Stimulated activated CD4-positive, alpha-beta T cell treated with anti-CD3 and anti-CD28 coated beads, Interleukin-1b, Interleukin-23, amount 100 ng/mL, for 1 hour (primary cell): ENCODE results near the gene PIMREG.
A peak's percentile ranks its signal among the peaks of the same experiment; 100 is the strongest.

Experiments
- DNase-seq, 2 donors: peaks; one replicate each; pipeline ENCODE4 v3.0.0-alpha.2; 2020; ENCODE audit warnings: low read depth in 2 of 2

The PIMREG gene

GRCh38 chr17:6461792-6462524 is 17.7 kb downstream of the PIMREG start:
- no peak for DNase-seq

GRCh38 chr17:6462692-6463091 is 18.4 kb downstream of the PIMREG start:
- DNase-seq = no peak

- no peak for DNase-seq
Observed at GRCh38 chr17:6463616-6464445, 19.6 kb downstream of the PIMREG start.

- DNase-seq = no peak
Observed at GRCh38 chr17:6464446-6465041, 20.3 kb downstream of the PIMREG start.

- DNase-seq = no peak
Observed at GRCh38 chr17:6465206-6466003, 21.1 kb downstream of the PIMREG start.

GRCh38 chr17:6467567-6467966 is 23.3 kb downstream of the PIMREG start:
- DNase-seq = no peak

- DNase-seq = no peak
Observed at GRCh38 chr17:6468051-6468790, 24.0 kb downstream of the PIMREG start.

GRCh38 chr17:6470146-6470718 is 26.0 kb downstream of the PIMREG start:
- no peak for DNase-seq

- DNase-seq = no peak
Observed at GRCh38 chr17:6470751-6471521, 26.7 kb downstream of the PIMREG start.

- DNase-seq = no peak
Observed at GRCh38 chr17:6471531-6472465, 27.5 kb downstream of the PIMREG start.

GRCh38 chr17:6472517-6472916 is 28.3 kb downstream of the PIMREG start:
- no peak for DNase-seq

GRCh38 chr17:6473128-6473767 is 29.0 kb downstream of the PIMREG start:
- peak; percentile 20 to 45 for DNase-seq

GRCh38 chr17:6474376-6474775 is 30.1 kb downstream of the PIMREG start:
- no peak for DNase-seq

- no peak for DNase-seq
Observed at GRCh38 chr17:6474906-6475305, 30.7 kb downstream of the PIMREG start.

- DNase-seq = no peak
Observed at GRCh38 chr17:6475411-6475810, 31.2 kb downstream of the PIMREG start.

- no peak for DNase-seq
Observed at GRCh38 chr17:6476076-6476809, 32.0 kb downstream of the PIMREG start.

- DNase-seq = no peak
Observed at GRCh38 chr17:6476810-6477179, 32.5 kb downstream of the PIMREG start.
